HG03571 (cell line): ENCODE results near the gene HOMER1.

Experiments
- ATAC-seq: cut with Tn5 transposase; IDR thresholded peaks from one replicate; pipeline ENCODE4 v1.9.1; 2021; ENCODE audit not compliant: unreplicated experiment

The HOMER1 gene

DNA sequence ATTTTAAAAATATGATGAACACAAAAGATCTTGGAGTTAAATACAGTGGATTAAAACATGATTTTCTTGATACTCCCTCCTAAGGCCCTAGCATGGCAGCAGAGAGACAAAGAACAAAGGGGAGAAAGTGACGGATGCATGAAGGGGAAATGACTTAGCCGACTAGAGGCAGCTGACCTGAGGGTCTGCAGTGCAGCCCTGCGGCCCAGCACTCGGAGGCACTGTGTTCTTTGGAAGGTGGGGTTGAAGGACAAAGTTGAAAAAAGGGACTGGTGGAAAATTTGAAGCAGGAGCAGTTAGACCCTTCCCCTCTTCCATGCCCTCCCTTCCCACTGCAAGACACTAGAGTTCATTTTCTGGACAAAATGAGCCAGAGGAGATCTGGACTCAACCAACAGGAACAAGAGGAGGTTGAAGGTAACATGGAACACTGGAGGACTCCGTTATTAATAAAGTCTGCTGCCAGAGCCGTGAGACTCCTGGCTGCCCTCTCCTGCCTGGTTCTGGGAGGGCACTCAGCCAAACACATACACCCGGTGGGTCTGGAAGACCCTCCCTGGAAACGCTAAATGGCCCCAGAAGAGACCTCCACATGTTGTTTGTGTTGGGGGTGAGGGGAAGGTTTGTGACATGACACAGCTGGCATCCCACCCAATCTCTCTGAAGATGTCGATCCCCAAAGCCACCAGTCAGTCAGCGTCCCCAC lies 179.9 kb downstream of the HOMER1 start:
- ATAC-seq: no peak

DNA sequence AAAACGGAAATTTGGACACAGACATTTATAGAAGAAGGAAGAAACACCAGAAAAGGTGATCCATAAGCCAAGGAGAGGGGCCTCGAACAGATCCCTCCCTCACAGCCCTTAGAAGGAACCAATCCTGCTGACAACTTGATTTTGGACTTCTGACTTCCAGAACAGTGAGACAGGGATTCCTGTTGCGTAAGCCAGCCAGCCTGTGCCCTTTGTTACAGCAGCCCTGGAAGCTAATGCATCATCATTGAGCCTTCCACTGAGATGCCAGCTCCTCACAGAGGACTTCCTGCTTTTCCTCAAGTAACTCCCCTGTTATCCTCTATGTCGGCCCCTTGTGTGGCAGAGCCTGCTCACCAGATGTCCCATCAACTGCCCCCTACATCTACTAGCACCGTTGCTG lies 183.9 kb downstream of the HOMER1 start:
- ATAC-seq: no peak

DNA sequence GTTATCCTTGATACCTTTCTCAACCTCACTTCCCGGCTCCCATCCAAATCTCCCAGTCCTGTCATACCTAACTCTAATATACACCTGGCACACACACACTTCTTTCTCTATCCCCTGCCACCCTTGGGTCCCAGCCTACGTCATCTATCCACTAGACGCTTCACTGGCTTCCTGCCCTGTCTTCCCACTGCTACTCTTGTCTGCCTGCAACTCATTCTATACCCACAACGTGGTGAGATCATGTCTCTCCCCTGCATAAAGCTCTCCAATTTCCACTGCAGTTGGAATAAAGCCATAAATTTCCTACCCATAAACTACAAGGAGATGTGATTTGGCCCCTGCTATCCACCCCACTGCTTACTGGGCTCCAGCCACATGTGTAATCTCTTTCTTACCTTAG lies 184.5 kb downstream of the HOMER1 start:
- no peak for ATAC-seq
